ENCODE measurements around the gene TRPV4. TPM values are rescaled to one million over a fixed set of nuclear protein-coding genes. Genes with fewer than 3 reads are reported as not detected.

TRPV4 gene
- total RNA-seq, 1 experiment from 2014 or later, result 2.4 TPM

- Histone ChIP-seq H3K9ac (ENCODE audit: low read length) (no peak overlapping the region), H3K9me2 (replicated peaks; ENCODE audit: low read length) (no peaks in the 10 kb centered on the region), H3K79me2 (ENCODE audit: low read length) (no peaks in the 10 kb centered on the region), H2AFZ (ENCODE audit: low read length) (peak overlapping the region; percentile 29), H3K27ac (ENCODE audit: low read length) (peak overlapping the region; percentile 21; the same call in 1 of the 2 replicates), H3F3A (ENCODE audit: low read length, unreplicated experiment) (no peaks in the 10 kb centered on the region), H3K4me2 (ENCODE audit: low read length) (peak overlapping the region; percentile 56), H4K20me1 (ENCODE audit: low read length) (no peaks in the 10 kb centered on the region), H3K4me3 (ENCODE audit: low read length) (no peak overlapping the region), H3K4me1 (ENCODE audit: insufficient read depth, low read length) (peaks cover 24% of the 10 kb centered on the region), H3K36me3 (ENCODE audit: low read depth, low read length) (no peaks in the 10 kb centered on the region), H3K9me3 (ENCODE audit: low read length) (no peaks in the 10 kb centered on the region), H3K27me3 (ENCODE audit: low read length) (no peaks in the 10 kb centered on the region)
- no peak for TF ChIP-seq CTCF (conservative IDR thresholded peaks at IDR 0.05; ENCODE audit: low read depth, low read length)
- no peak for TF ChIP-seq EZH2 (IDR thresholded peaks at IDR 0.05; ENCODE audit: low read length, unreplicated experiment)
- TF ChIP-seq EZH2phosphoT487 (IDR thresholded peaks at IDR 0.05; ENCODE audit: borderline replicate concordance, low read length), result no peak
- intact Hi-C loops (cut with micrococcal nuclease), result loop anchor here (2.0 kb wide), 1 partner anchor 22 kb away; no protein-coding TSS in a partner anchor
- ATAC-seq (peak; percentile 86), DNase-seq (peak; percentile 44)
- CTCF ChIA-PET, result no interaction called here
- no TSS peak for BruUV-seq (replicated peaks)
- POLR2A ChIA-PET (ENCODE audit: unreplicated experiment), result interaction anchor here (0.6 kb wide), 1 partner anchor 27 kb away, joined by 3 read pairs; no protein-coding TSS in a partner anchor
Observed at GRCh38 chr12:109822951-109823411, 10.2 kb downstream of the TRPV4 start.

- peaks cover 24% of the 10 kb centered on the region for H3K4me1 ChIP-seq (ENCODE audit: insufficient read depth, low read length)
- ChIA-PET POLR2A (ENCODE audit: unreplicated experiment) (interaction anchor here (0.6 kb wide), 1 partner anchor 27 kb away, joined by 3 read pairs; no protein-coding TSS in a partner anchor), CTCF (no interaction called here)
- H3K9me2 ChIP-seq (replicated peaks; ENCODE audit: low read length), result no peaks in the 10 kb centered on the region
- peak overlapping the region; percentile 56 for H3K4me2 ChIP-seq (ENCODE audit: low read length)
- H3K27ac ChIP-seq (ENCODE audit: low read length), result peak overlapping the region; percentile 21; the same call in 1 of the 2 replicates
- H2AFZ ChIP-seq (ENCODE audit: low read length), result peak overlapping the region; percentile 29
- ATAC-seq (no peak), DNase-seq (no peak)
- no peak overlapping the region for H3K4me3 ChIP-seq (ENCODE audit: low read length)
- no peaks in the 10 kb centered on the region for H3K27me3 ChIP-seq (ENCODE audit: low read length)
- no TSS peak for BruUV-seq (replicated peaks)
- no peaks in the 10 kb centered on the region for H3K9me3 ChIP-seq (ENCODE audit: low read length)
- no peaks in the 10 kb centered on the region for H3F3A ChIP-seq (ENCODE audit: low read length, unreplicated experiment)
- H3K9ac ChIP-seq (ENCODE audit: low read length), result no peak overlapping the region
- H3K79me2 ChIP-seq (ENCODE audit: low read length), result no peaks in the 10 kb centered on the region
- no peaks in the 10 kb centered on the region for H4K20me1 ChIP-seq (ENCODE audit: low read length)
- intact Hi-C loops (cut with micrococcal nuclease), result loop anchor here (2.0 kb wide), 1 partner anchor 22 kb away; no protein-coding TSS in a partner anchor
- no peaks in the 10 kb centered on the region for H3K36me3 ChIP-seq (ENCODE audit: low read depth, low read length)
- TF ChIP-seq CTCF (conservative IDR thresholded peaks at IDR 0.05; ENCODE audit: low read depth, low read length), result no peak
Observed at GRCh38 chr12:109822416-109822815, 10.8 kb downstream of the TRPV4 start.

- ChIA-PET CTCF (no interaction called here), POLR2A (ENCODE audit: unreplicated experiment) (no interaction called here)
- Histone ChIP-seq H3K36me3 (ENCODE audit: low read depth, low read length) (no peaks in the 10 kb centered on the region), H2AFZ (ENCODE audit: low read length) (no peak overlapping the region), H3K9me3 (ENCODE audit: low read length) (no peaks in the 10 kb centered on the region), H3K4me1 (ENCODE audit: insufficient read depth, low read length) (peaks cover 24% of the 10 kb centered on the region), H3K27me3 (ENCODE audit: low read length) (no peaks in the 10 kb centered on the region), H3K27ac (ENCODE audit: low read length) (no peak overlapping the region), H3K79me2 (ENCODE audit: low read length) (no peaks in the 10 kb centered on the region), H3F3A (ENCODE audit: low read length, unreplicated experiment) (no peaks in the 10 kb centered on the region), H4K20me1 (ENCODE audit: low read length) (no peaks in the 10 kb centered on the region), H3K4me3 (ENCODE audit: low read length) (no peak overlapping the region), H3K4me2 (ENCODE audit: low read length) (no peak overlapping the region), H3K9me2 (replicated peaks; ENCODE audit: low read length) (no peaks in the 10 kb centered on the region), H3K9ac (ENCODE audit: low read length) (no peak overlapping the region)
- BruUV-seq (replicated peaks), result no TSS peak
- ATAC-seq (no peak), DNase-seq (no peak)
- TF ChIP-seq EZH2 (IDR thresholded peaks at IDR 0.05; ENCODE audit: low read length, unreplicated experiment) (no peak), EZH2phosphoT487 (IDR thresholded peaks at IDR 0.05; ENCODE audit: borderline replicate concordance, low read length) (no peak), CTCF (conservative IDR thresholded peaks at IDR 0.05; ENCODE audit: low read depth, low read length) (no peak)
- intact Hi-C loops (cut with micrococcal nuclease), result loop anchor here (2.0 kb wide), 1 partner anchor 23 kb away; no protein-coding TSS in a partner anchor
Observed at GRCh38 chr12:109821968-109822367, 11.2 kb downstream of the TRPV4 start.

Data from PC-3 (cell line).